ENCODE results near the gene CBL.

GRCh38 chr11:119273721-119274120 lies 67.6 kb downstream of the CBL start:
- TF ChIP-seq MTA2 (IDR thresholded peaks at IDR 0.05; ENCODE audit: low read depth) (no peak), ELK1 (IDR thresholded peaks at IDR 0.05; ENCODE audit: low read depth, low read length) (no peak), EZH2 (IDR thresholded peaks at IDR 0.05; ENCODE audit: borderline replicate concordance, control insufficient read depth, low read depth, low read length) (no peak), MEF2A (IDR thresholded peaks at IDR 0.05; ENCODE audit: insufficient read depth, low read depth, low read length) (no peak)
- TF ChIP-seq, protein P1, sequence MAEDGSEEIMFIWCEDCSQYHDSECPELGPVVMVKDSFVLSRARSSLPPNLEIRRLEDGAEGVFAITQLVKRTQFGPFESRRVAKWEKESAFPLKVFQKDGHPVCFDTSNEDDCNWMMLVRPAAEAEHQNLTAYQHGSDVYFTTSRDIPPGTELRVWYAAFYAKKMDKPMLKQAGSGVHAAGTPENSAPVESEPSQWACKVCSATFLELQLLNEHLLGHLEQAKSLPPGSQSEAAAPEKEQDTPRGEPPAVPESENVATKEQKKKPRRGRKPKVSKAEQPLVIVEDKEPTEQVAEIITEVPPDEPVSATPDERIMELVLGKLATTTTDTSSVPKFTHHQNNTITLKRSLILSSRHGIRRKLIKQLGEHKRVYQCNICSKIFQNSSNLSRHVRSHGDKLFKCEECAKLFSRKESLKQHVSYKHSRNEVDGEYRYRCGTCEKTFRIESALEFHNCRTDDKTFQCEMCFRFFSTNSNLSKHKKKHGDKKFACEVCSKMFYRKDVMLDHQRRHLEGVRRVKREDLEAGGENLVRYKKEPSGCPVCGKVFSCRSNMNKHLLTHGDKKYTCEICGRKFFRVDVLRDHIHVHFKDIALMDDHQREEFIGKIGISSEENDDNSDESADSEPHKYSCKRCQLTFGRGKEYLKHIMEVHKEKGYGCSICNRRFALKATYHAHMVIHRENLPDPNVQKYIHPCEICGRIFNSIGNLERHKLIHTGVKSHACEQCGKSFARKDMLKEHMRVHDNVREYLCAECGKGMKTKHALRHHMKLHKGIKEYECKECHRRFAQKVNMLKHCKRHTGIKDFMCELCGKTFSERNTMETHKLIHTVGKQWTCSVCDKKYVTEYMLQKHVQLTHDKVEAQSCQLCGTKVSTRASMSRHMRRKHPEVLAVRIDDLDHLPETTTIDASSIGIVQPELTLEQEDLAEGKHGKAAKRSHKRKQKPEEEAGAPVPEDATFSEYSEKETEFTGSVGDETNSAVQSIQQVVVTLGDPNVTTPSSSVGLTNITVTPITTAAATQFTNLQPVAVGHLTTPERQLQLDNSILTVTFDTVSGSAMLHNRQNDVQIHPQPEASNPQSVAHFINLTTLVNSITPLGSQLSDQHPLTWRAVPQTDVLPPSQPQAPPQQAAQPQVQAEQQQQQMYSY (CRISPR knock-in tag; IDR thresholded peaks at IDR 0.05) = no peak

Data from GM12878 (cell line).